Left renal cortex interstitium (tissue), 4 donors: ENCODE measurements around the gene PHF3. TPM values are rescaled to one million over a fixed set of nuclear protein-coding genes. Genes with fewer than 3 reads are reported as not detected.
A peak's percentile ranks its signal among the peaks of the same experiment; 100 is the strongest.

ENCODE experiments used
- DNase-seq, 4 donors: peaks; one replicate each; pipeline ENCODE4 v3.0.0-alpha.2; 2013; ENCODE audit warnings: low read depth in 4 of 4, low spot score in 2 of 4, missing footprints in 1 of 4
- polyA plus RNA-seq, 4 donors: library from polyadenylated mRNA; unstranded; fragments of 120-200 nt; gene quantifications; one replicate each; pipeline ENCODE4 v1.2.1, GENCODE V29; 2013; ENCODE audit not compliant: insufficient read length in 4 of 4

Gene PHF3
- polyA plus RNA-seq, 4 donors = 55.4 to 68.6 (median 58.9) TPM

DNA sequence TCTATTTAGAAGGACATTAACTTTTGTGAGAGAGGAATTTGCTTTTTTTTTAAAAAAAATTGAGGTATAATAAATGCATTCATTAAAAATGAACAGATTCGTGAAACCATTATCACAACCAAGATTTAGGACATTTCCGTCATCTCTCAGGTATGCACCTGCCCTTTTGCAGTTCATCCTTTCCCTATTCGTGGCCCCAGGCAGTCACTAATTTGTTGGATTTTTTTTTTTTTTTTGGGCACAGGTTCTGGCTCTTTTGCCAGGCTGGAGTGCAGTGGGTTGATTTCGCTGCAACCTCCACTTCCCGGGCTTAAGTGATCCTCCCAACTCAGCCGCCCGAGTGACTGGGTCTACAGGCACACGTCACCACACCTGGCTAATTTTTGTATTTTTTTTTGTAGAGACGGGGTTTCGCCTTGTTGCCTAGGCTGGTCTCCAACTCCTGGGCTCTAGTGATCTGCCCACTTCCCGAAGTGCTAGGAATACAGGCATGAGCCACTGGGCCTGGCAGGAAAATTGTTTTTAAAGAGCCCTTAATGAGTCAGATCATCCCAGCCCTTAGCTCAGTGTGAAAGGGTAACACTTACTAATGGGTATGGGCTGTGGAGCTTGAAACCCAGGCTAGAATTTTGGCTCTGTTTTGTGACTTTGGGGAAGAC, 9.2 kb downstream of the PHF3 start:
- no peak for DNase-seq

DNA sequence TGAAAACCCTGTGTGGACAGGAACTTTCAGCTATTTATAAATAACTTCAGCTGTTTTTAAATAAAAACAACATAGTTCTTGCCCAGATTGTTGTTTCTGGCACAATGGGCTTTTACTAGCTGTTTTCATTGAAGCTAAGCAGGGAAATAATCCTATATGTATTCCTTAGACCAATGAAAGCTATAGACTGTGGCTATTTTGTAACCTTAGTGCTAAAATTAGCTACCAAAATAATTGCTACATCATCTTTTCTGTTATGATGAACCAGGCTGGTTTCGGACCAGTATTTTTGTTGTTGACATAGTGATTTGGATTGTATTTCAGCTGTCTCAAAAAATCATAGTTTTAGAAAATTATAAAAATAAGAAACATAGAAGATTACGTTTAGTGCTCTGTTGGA, 13.7 kb downstream of the PHF3 start:
- DNase-seq = no peak

- no peak for DNase-seq
Observed at GRCh38 chr6:63649847-63650265, 14.3 kb downstream of the PHF3 start.

DNA sequence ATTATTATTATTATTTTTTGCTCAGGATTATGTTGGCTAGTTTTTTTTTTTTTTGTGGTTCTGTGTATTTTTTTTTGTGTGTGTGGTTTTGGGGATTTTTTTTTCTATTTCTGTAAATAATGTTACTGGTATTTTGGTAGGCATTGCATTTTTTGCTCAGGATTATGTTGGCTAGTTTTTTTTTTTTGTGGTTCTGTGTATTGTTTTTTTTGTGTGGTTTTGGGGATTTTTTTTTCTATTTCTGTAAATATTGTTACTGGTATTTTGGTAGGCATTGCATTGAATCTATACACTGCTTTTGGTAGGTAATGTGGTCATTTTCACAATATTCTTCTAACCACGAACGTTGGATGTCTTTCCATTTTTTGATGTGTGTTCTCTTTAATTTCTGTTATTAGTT, 17.4 kb downstream of the PHF3 start:
- DNase-seq = no peak

GRCh38 chr6:63660757-63661156, 25.2 kb downstream of the PHF3 start:
- no peak for DNase-seq

DNA sequence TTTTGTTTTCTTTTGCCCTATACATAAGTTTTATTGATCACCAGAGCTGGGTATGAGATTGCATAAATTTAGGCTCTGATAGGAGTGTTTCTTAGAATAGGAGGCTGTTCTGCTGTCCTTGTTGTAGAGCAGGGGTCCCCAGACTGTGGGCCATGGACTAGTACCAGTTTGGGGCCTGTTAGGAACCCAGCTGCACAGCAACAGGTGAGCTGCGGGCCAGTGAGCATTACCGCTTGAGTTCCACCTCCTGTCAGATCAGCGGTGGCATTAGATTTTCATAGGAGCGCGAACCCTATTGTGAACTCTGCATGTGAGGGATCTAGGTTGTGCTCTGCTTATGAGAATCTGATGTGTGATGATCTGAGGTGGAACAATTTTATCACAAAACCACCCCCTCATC, 26.2 kb downstream of the PHF3 start:
- no peak for DNase-seq

GRCh38 chr6:63663147-63663955, 27.7 kb downstream of the PHF3 start:
- DNase-seq = no peak

- no peak for DNase-seq
Observed at GRCh38 chr6:63663956-63664281, 28.3 kb downstream of the PHF3 start.

GRCh38 chr6:63671098-63671754, 35.6 kb downstream of the PHF3 start:
- DNase-seq = no peak

GRCh38 chr6:63672582-63673129, 37.1 kb downstream of the PHF3 start:
- no peak for DNase-seq

GRCh38 chr6:63673692-63674091, 38.1 kb downstream of the PHF3 start:
- DNase-seq = no peak

DNA sequence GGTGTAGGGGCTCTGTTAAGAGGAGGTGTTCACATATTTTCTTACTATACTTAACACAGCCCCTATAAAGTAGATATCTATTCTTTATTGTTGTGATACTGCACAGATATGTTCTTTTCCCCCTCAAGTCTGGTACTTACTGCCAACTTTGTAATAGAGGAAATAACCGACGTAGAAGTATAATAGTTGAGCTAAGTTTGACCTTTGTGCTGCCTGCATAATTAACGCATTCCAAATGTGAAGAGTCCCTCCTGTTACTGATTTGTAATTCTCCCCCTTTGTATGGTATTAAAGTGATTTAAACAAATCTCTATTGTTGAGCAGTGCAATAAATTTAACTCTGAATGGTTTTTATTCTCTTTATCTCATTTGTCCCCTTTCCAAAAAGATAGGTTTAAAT, 39.0 kb downstream of the PHF3 start:
- DNase-seq = no peak

GRCh38 chr6:63675138-63675537, 39.5 kb downstream of the PHF3 start:
- DNase-seq = no peak

GRCh38 chr6:63676412-63677114, 41.0 kb downstream of the PHF3 start:
- no peak for DNase-seq

GRCh38 chr6:63677282-63677681, 41.7 kb downstream of the PHF3 start:
- DNase-seq = peak in 3 of 4 donors; percentile 6 to 13 (median 6)

- DNase-seq = no peak
Observed at GRCh38 chr6:63683071-63683603, 47.5 kb downstream of the PHF3 start.

DNA sequence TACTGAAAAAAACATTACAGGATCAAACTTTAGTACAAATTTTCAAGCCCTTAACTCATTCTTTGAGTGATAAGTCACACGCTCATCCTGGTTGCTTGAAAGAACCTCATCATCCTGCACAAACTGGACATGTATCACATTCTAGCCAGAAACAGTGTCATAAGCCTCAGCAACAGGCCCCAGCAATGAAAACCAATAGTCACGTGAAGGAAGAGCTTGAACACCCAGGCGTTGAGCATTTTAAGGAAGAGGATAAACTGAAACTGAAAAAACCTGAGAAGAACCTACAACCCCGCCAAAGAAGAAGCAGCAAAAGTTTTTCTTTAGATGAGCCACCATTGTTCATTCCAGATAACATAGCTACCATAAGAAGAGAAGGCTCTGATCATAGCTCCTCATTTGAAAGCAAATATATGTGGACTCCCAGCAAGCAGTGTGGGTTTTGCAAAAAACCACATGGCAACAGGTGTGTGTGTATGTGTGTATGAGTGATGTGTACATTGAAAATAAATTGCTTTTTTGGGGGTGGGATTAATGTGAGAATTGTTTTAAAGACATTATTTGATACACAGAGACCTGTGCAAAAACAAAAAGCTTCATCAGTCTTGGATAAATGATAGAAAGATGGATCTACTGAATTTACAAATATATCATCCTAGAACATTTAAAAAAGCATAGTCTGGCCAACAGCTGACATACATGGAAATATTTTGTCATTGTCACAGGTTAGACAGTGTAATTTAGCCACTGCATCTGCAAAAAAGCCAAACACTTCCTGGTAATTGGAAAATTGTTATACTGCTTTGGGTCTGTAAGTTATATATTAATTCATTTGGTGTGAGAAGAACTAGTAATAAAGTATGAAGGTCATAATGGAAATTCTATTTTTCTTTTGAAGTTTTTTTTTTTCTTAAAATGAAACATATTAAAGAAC, 50.1 kb downstream of the PHF3 start:
- no peak for DNase-seq

DNA sequence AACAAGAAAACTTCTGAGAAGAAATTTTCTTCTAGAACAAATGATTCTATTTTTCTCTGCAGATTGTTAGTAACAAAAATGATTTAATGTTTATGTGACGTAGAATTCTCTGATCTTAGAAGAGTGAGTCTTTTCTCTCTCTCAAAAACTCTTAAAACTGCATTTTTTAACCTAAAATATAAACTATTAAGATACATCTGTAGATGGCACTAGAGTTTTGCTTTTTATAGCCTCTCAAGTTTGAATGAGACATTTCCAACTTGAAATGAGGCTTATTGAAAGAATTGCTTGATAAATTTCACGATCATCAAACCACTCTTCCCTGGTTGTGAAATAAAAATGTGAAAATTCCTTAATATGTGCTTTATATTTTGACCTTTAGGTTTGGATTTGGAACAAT, 53.8 kb downstream of the PHF3 start:
- DNase-seq = no peak

- DNase-seq = no peak
Observed at GRCh38 chr6:63690221-63690620, 54.6 kb downstream of the PHF3 start.

GRCh38 chr6:63705707-63706106, 70.1 kb downstream of the PHF3 start:
- DNase-seq = no peak
